Psoas muscle (tissue), 8 donors: ENCODE measurements around the gene RIN3. TPM values are rescaled to one million over a fixed set of nuclear protein-coding genes. Genes with fewer than 3 reads are reported as not detected.

Source experiments
- ATAC-seq, 4 donors: fragments of 200-7000 bp; cut with Tn5 transposase; one replicate each; pipeline ENCODE4 v1.9.1; 2020; ENCODE audit warnings: moderate library complexity in 3 of 4, mild to moderate bottlenecking in 2 of 4
- DNase-seq, 2 donors: peaks; one replicate each; pipeline ENCODE4 v3.0.0-alpha.2; 2020
- H3K27ac ChIP-seq: fragments of 200-600 bp; one replicate; pipeline ENCODE4 v1.8.0; 2022
- H3K27me3 ChIP-seq, 3 donors: fragments of 200-600 bp in 1 of 3; one replicate each; pipeline versions ENCODE4 v1.6.1 to v1.8.0; 2013 to 2022; ENCODE audit warnings: low read length in 2 of 3, mild to moderate bottlenecking in 2 of 3, moderate library complexity in 1 of 3; ENCODE audit not compliant: insufficient read depth in 3 of 3
- H3K36me3 ChIP-seq, 2 donors: fragments of 200-600 bp in 1 of 2; one replicate each; pipeline versions ENCODE4 v1.6.1 to v1.8.0; 2013 to 2022; ENCODE audit warnings: low read depth in 1 of 2, mild to moderate bottlenecking in 1 of 2, moderate library complexity in 1 of 2; ENCODE audit not compliant: insufficient read depth in 1 of 2
- H3K4me1 ChIP-seq: fragments of 200-600 bp; one replicate; pipeline ENCODE4 v1.8.0; 2022
- H3K4me3 ChIP-seq: fragments of 200-600 bp; one replicate; pipeline ENCODE4 v1.8.0; 2022; ENCODE audit warnings: mild to moderate bottlenecking
- H3K9me3 ChIP-seq: fragments of 200-600 bp; one replicate; pipeline ENCODE4 v1.8.0; 2022
- CTCF ChIP-seq: fragments of 200-600 bp; IDR thresholded peaks from one replicate; pipeline ENCODE4 v1.8.0; 2022; ENCODE audit warnings: antibody characterized with exemption
- WGBS, 3 donors: extraction: QIAGEN DNeasy Blood & Tissue Kit; methylation state at CpG; one replicate each; pipeline versions ENCODE4 v1.1.6 to v1.1.7; 2013; 5-methylcytosine and 5-hydroxymethylcytosine counted together
- intact Hi-C, 2 donors: fragments of 100-400 bp; cut with DNase I; formaldehyde crosslinking; loops; one replicate each; pipeline versions ENCODE4 v1.11.0 to v1.14.2; 2022
- polyA plus RNA-seq, 3 donors: library from polyadenylated mRNA; stranded (reverse); fragments of 200-250 nt; gene quantifications; one replicate each; pipeline ENCODE4 v1.2.3, GENCODE V29; 2013
- total RNA-seq, 4 donors: library from RNA; stranded (reverse); fragmentation: NEBNext Ultra II Directional in 2 of 4; extraction: Animal tissue kit (Norgen Biotek cat#: 25700) in 2 of 4; gene quantifications; one replicate each; pipeline versions ENCODE4 v1.2.1 to v1.2.4, GENCODE V29; 2021 to 2023
- donor health status: healthy with polysubstance abuse.
- donor health status: DM: no; HTN: no; CAD: no; lungs with moderate emphysema.
- donor health status: Bipolar disorder and iron deficiency.
- donor health status: healthy.
- donor health status: DM: yes; HTN: yes; CAD: no.
- donor health status: DM: no; HTN: no; CAD: no.
- donor health status: DM: no; HTN: no; CAD: no.
- donor health status: DM: yes; HTN: yes; CAD: no.

RIN3 gene
- total and polyA plus RNA-seq, 7 donors = 1.2 to 8.7 (median 3.8) TPM

- no peak for TF ChIP-seq CTCF
- 64 to 80% (median 65%) methylated on average over 9 of the region's 9 CpGs for WGBS, 3 donors
- intact Hi-C loops = no loop called here
Observed at GRCh38 chr14:92502541-92503286, 10.9 kb upstream of the RIN3 start.

GRCh38 chr14:92503756-92504491, 9.7 kb upstream of the RIN3 start:
- ATAC-seq (peak in 3 of 4 donors; percentile 36 to 58 (median 40)), DNase-seq (peak in 1 of 2 donors; percentile 12)
- H3K27ac ChIP-seq = no peak overlapping the region
- H3K27me3 ChIP-seq = no peaks in the 10 kb centered on the region
- no peaks in the 10 kb centered on the region for H3K36me3 ChIP-seq
- peaks cover 5% of the 10 kb centered on the region for H3K4me1 ChIP-seq
- 33 to 50% (median 35%) methylated on average over 4 of the region's 4 CpGs for WGBS, 3 donors
- intact Hi-C loops = no loop called here
- H3K9me3 ChIP-seq = no peaks in the 10 kb centered on the region
- no peak for TF ChIP-seq CTCF
- H3K4me3 ChIP-seq = no peak overlapping the region

More at GRCh38 chr14:92502541-92503286, 10.9 kb upstream of the RIN3 start:
- Histone ChIP-seq H3K27ac (no peak overlapping the region), H3K4me1 (peaks cover 5% of the 10 kb centered on the region), H3K9me3 (no peaks in the 10 kb centered on the region), H3K4me3 (no peak overlapping the region), H3K36me3 (no peaks in the 10 kb centered on the region), H3K27me3 (no peaks in the 10 kb centered on the region)
- ATAC-seq (no peak), DNase-seq (no peak)

GRCh38 chr14:92505826-92506225, 7.8 kb upstream of the RIN3 start:
- TF ChIP-seq CTCF = no peak
- WGBS, 3 donors = 91 to 96% (median 93%) methylated on average over 5 of the region's 5 CpGs

GRCh38 chr14:92506231-92506630, 7.3 kb upstream of the RIN3 start:
- H3K36me3 ChIP-seq = no peaks in the 10 kb centered on the region
- no peaks in the 10 kb centered on the region for H3K9me3 ChIP-seq
- ATAC-seq (no peak), DNase-seq (no peak)
- WGBS, 3 donors = 73 to 92% (median 75%) methylated on average over 3 of the region's 3 CpGs
- H3K4me1 ChIP-seq = peaks cover 5% of the 10 kb centered on the region
- H3K27me3 ChIP-seq = no peaks in the 10 kb centered on the region
- TF ChIP-seq CTCF = no peak
- H3K4me3 ChIP-seq = no peak overlapping the region
- H3K27ac ChIP-seq = no peak overlapping the region
- intact Hi-C loops = no loop called here

More at GRCh38 chr14:92505826-92506225, 7.8 kb upstream of the RIN3 start:
- H3K27me3 ChIP-seq = no peaks in the 10 kb centered on the region
- no peak overlapping the region for H3K27ac ChIP-seq
- no peaks in the 10 kb centered on the region for H3K36me3 ChIP-seq
- ATAC-seq (no peak), DNase-seq (no peak)
- no peak overlapping the region for H3K4me3 ChIP-seq
- peaks cover 5% of the 10 kb centered on the region for H3K4me1 ChIP-seq
- H3K9me3 ChIP-seq = no peaks in the 10 kb centered on the region
- intact Hi-C loops = no loop called here
